Activated T-cell treated with anti-CD3 and anti-CD28 coated beads, Interleukin-2, amount 50 U/mL, for 48 hours (primary cell): ENCODE results near the gene ZSWIM4.
"Not testable (repeated sequence)": the region's sequence is repeated elsewhere in the genome, so short reads cannot be mapped to it uniquely, and the experiment has no call there.

Experiments
- DNase-seq, 2 experiments: peaks; one replicate each; pipeline ENCODE4 v3.0.0-alpha.2; 2020

ZSWIM4 gene

GRCh38 chr19:13850910-13851733 lies 55.9 kb downstream of the ZSWIM4 start:
- peak; percentile 70 to 74 for DNase-seq

DNA sequence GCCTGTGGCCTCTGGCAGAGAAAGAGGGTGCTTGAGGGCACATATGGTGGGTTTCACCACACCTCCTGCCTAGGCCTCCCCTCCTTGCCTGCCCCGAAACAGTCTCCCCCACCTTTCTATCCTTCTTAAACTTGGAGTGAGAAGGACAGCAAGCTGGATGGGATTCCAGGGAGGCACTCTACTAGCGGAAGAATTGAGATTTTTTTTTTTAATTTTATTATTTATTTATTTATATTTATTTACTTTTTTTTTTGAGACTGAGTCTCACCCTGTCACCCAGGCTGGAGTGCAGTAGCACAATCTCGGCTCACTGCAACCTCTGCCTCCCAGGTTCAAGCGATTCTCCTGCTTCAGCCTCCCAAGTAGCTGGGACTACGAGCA lies 56.5 kb downstream of the ZSWIM4 start:
- not testable (repeated sequence) for DNase-seq

GRCh38 chr19:13852171-13852707 lies 57.0 kb downstream of the ZSWIM4 start:
- not testable (repeated sequence) for DNase-seq

GRCh38 chr19:13856497-13856896 lies 61.3 kb downstream of the ZSWIM4 start:
- DNase-seq, result no peak

GRCh38 chr19:13859361-13859880 lies 64.2 kb downstream of the ZSWIM4 start:
- DNase-seq, result no peak

DNA sequence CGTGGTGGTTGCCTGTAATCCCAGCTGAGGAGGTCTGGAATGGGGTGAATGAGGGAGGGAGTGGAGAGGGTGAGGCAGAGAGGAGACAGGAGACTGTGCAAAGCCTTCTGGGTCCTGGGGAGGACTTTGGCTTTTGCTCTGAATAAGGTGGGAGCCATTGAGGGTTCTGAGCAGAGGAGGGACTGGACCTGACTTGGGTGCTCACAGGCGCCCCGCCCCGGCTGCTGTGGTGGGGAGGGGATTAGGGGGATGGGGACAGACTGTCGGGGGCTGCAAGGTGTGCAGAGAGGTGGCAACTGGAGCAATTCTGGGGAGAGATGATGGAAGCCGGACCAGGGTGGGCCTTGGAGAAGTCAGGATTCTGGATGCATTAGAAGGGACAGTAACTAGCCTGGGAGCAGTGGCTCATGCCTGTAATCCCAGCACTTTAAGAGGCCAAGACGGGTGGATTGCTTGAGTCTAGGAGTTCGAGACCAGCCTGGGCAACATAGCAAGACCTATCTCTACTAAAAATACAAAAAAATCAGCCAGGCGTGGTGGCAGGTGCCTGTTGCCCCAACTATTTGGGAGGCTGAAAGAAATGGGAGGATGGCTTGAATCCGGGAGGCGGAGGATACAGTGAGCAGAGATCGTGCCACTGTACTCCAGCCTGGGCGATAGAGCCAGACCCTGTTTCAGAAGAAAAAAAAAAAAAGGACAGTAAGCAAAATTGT lies 65.6 kb downstream of the ZSWIM4 start:
- no peak for DNase-seq

DNA sequence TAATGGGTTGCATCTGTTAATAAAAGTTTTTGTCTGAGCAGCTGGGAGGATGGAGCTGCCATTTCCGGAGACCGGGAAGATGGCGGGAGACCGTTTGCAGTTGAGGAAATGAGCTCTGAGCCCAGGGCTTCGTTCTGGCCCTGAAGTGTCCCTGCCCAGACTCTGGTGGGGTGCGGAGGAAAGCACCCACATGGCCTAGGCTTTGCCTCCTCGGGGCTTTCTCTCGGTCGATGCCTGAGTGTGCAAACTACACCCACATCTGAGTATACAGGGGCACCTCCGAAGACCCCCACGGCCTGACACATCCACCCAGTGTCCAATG lies 66.1 kb downstream of the ZSWIM4 start:
- no peak for DNase-seq

DNA sequence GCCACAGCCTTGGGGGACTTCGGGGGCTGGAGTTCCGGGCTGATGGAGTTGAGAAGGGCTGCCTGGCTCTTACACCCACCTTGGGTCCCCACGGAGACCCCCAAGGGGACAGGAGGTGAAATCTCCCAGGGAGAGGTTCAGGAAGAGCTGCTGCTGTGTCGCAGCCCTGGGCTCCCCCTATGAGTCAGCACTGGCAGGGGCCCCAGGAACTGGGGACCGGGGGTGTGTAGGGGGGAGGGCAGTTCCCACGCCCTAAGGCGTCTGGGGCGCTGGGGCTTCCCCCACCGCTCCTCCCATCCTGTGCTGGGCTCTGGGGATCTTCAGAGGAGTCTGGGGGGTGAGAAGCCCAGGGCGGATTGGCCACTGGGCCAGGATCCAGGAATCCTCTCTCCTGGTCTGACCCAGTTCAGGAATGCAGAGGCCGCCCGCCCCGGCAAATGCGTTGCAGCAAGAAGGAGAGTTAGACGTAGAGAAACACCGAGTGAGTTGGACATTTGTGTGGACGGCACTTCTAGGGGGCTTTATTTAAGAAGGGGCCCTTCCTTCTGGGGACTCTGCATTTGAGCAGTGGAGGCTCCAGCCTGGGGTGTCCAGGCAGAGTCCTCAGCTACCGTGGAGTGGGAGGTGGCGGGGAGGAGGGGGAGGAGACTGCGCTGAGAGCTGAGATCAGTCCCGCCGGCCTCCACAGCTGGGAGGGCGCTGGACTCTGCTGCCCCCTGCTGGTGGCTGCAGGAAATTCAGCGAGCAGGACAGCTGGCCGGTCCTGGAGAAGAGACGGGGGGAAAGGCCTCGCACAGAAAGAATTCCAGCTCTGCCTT lies 66.7 kb downstream of the ZSWIM4 start:
- peak; percentile 93 to 95 for DNase-seq

DNA sequence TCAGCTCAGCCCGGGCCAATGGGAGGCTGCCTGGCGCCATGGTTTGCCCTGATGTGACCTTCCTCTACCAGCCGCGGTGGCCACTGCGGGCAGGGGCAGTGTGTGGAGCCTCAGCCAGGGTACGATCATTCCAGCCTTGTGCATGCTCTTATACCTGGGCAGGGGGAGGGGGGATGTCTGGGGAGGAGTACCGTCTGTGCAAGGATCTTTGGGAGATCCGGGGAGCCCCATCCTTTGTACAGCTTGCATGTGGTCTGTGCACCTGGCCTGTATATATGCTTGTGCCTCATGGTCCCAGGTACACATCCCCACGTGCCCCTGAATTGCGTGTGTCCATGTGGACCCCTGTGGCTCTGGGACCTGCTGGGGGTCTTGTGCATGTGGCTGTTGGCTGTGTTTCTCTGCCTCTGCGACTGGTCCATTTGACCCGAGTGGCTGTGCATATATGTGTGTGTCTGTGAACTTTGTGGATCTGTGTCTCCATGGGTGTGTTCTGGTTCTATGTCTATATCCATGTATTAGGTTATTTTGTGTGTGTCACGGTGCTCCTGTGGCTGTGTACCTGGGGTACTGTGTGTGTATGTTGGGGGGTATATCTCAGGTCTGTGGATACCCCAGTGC lies 68.9 kb downstream of the ZSWIM4 start:
- peak in 1 of 2 experiments; percentile 42 for DNase-seq

- DNase-seq, result no peak
These were observed 69.7 kb downstream of the ZSWIM4 start for GRCh38 chr19:13864667-13865570.

DNA sequence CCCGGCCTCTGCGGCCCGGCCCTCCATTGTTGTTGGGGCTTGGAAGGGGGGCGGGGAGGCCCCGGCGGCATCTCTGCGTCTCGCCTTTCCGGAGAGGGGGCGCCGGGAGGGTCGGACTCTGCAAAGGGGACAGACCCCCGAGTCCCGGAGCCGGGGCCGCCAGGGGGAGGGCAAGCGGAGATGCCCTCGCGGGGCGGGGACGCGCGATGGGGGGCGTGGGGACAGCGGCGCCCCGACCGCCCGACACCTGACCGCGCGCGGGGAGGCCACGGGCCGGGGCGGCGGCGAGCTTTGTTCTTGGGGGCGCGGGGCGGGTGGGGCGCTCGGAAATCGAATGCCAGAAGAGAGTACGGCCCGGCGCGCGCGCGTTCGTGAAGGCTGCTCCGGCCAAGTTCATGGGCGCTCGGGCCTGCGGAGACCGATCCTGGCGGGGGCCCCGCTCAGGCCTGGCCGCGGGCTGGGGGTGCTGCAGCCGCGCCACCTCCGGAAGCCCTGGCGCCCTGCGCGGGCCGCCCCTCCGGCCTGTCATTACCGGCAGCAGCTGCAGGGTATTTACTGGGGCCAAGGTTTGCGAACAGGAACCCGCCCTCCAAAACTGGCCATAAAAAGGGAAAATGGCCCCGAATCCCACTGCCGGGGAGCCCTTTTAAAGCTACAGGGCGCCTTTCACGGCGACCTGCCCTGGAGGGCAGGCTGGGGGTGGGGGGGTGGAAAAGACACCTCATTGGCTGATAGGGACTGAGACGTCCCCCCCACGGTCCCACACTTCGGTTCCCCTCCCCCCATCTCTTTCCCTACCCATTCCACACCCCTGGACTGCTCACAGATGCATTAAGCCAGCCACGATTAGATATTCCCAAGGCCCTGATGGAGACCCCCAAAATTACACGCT lies 70.6 kb downstream of the ZSWIM4 start:
- no peak for DNase-seq

GRCh38 chr19:13866463-13867046 lies 71.3 kb downstream of the ZSWIM4 start:
- DNase-seq, result no peak

- no peak for DNase-seq
These were observed 73.4 kb downstream of the ZSWIM4 start for GRCh38 chr19:13868663-13869062.

GRCh38 chr19:13869281-13869680 lies 74.0 kb downstream of the ZSWIM4 start:
- DNase-seq, result no peak

GRCh38 chr19:13870873-13871272 lies 75.6 kb downstream of the ZSWIM4 start:
- DNase-seq, result no peak

DNA sequence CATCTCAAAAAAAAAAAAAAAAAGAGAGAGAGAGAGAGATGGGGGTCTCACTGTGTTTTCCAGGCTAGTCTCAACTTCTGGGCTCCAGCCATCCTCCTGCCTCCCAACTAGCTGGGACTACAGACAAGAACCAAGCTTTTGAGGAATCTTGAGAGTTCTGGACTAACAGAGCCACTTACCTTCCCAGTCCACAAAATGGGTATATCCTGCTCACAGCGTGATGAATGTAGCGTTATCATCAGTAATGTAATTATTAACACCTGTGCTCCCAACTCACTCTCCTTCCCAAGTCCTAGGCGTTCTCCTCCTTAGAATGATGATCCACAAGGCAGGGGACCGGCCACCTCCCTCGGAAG lies 77.1 kb downstream of the ZSWIM4 start:
- no peak for DNase-seq

DNA sequence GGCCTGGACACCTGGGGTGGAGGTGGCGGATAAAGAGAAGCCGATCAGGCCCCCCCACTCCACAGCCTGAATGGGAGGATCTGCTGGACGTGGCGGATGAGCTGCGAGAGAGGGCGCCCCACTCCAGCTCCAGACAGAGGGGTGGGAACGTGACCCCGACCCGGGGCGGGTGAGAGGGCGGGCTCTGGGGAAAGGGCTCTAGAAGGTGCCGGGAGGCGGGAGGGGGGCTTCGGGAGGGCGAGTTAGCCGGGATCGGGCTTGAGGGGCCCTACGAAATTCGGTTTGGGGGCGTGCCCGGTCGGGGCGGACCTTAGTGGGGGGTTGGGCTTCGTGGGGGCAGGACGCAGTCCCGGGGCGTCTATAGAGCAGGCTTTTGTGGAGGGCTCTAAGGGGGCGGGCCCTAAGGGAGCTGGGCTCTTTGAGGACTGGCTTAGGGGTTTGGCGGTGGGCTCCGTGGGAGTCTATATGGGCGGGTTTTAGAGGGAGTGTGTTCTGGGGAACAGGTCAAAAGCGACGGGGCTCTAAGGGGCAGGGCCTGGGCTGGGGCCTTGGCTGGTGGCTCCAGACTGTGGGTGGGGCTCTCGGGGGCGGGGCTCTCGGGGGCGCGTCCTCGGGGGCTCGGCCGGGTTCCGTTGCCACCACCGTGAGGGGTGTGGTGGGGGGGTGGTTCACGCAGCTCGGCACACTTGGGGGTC lies 77.6 kb downstream of the ZSWIM4 start:
- peak; percentile 66 to 72 for DNase-seq

DNA sequence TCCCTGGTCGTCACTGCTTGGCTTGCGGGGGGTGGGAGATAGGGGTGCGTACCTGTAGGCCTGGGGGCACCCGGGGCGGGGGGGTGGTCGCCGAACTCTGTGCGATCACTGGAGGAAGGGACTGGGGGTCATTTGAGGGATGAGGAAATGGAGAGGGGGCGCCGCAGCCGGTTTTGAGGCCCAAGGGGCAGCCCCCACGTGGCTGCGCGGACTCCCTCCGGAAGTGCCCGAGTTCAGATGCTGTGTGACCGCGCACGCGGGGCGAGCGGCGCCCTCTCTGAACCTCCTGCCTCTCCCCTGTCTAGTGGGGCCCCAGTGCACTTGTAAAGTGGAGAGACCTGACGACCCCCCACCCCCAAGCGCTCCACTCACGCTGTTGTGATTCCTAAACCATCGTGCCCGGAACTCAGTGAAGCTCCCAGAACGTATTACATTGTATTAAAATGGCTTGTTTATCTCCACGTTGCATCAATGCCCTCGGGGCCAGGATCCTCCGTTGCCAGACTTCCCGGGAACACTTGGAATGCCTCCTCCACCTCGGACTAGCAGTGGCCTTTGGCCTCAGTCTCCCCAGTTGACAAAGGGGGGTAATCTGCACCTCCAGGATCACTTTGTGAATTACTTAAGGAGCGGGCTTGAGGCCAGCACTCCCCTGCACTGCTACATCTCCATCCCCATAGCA lies 78.7 kb downstream of the ZSWIM4 start:
- no peak for DNase-seq

- no peak for DNase-seq
These were observed 80.6 kb downstream of the ZSWIM4 start for GRCh38 chr19:13875824-13876223.
